ENCODE data around the gene MCFD2. TPM values are rescaled to one million over a fixed set of nuclear protein-coding genes. Genes with fewer than 3 reads are reported as not detected.

The MCFD2 gene
- total RNA-seq, 4 donors from 2014 or later = 88.1 to 118 (median 95.6) TPM

DNA sequence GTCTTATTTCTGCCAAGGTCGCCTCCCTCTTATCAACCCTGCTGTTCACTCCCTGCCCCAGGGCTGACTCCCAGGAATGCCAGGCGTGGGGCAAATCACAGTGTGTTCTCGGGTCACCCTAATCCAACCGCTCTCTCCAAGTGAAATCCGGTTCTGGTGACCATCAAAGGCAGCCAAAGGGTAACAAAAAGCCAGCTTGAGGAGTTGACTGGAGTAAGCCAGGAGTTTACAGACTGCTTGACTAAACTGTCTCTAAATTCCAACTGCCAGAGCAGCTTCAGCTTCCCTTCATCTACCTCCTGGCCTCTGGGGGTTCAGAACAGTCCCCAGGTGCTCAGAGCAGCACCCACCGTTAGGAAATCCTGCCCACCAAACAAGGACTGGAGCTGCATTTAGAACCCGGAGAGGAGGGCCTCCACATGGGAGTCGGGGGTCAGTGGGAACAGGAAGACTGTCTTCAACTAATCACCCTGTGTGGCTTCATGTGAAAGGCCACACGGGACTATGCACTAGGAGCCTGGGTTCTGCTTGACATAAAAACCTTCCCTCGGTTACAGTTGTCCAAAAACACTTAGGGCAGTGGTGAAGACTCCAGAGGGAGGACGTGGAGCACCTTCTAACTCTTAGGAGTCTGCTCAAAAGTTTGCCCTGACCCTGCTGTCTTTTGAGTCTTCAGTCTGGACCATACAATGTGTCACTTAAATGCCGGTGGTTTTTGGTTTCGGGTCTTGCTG, 24.2 kb upstream of the MCFD2 start:
- DNase-seq (ENCODE audit: low spot score) (no peak), ATAC-seq (ENCODE audit: low FRiP score) (no peak)
- TF ChIP-seq CTCF (IDR thresholded peaks at IDR 0.05) = no peak

GRCh38 chr2:46937471-46937901, 21.9 kb upstream of the MCFD2 start:
- no peak for TF ChIP-seq CTCF (IDR thresholded peaks at IDR 0.05)
- no peak for ATAC-seq (ENCODE audit: low FRiP score)
- DNase-seq (ENCODE audit: low spot score) = no peak

GRCh38 chr2:46936566-46936965, 21.0 kb upstream of the MCFD2 start:
- DNase-seq (ENCODE audit: low spot score) (no peak), ATAC-seq (ENCODE audit: low FRiP score) (no peak)
- no peak for TF ChIP-seq CTCF (IDR thresholded peaks at IDR 0.05)

DNA sequence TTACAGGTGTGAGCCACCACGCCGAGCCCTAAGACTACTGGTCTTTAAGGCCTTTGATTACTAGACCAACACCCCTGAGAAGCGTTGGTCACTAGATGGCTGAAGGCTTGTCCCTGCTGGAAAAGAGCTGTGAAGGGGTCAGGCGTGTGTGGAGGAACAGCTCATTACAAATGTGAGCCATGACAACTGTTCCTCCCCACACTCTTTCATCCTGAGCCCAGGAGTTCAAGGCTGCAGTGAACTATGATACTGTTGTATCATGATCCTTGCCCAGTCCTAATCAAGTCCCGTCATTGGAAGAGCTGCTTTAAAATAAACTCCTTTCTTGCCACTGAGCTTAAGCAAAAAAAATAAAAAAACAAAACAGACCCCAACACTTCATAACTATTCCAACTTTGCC, 19.5 kb upstream of the MCFD2 start:
- DNase-seq (ENCODE audit: low spot score) (no peak), ATAC-seq (ENCODE audit: low FRiP score) (no peak)
- TF ChIP-seq CTCF (IDR thresholded peaks at IDR 0.05) = no peak

DNA sequence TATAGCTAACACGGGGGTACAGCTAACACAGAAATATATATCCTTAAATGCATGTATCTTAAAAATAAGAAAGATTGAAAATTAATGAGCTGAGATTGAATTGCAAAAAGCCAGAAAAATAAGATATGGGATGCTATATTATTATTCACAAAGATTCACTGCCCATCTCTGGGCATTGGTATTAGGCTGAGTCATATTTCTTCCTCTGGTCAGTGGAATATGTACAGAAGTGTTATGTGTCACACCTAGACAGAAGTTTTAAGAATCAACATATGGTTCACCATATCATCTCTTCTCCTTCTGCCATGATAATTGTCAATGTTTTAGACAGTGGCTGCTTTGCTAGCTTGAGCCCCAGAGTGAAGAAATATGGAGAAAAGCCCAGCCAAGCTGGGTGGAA, 14.0 kb upstream of the MCFD2 start:
- TF ChIP-seq CTCF (IDR thresholded peaks at IDR 0.05) = no peak
- ATAC-seq (ENCODE audit: low FRiP score) = no peak

DNA sequence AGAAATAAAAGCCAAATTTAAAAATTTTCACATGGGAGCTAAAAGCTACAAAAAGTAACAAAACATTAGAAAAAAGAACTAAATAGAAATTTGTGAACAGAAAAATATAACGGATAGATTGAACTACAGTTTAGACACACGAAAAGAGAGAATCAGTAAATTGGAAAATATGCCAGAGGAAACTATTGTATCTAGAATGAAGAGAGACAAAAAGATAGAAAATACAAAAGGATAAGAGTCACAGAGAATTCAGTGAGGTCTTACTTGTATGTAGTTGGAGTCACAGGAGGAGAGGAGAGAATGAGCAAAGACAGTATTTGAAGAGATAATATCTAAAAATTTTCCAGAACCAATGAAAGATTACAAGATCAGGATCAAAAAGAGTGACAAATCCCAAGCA, 11.3 kb upstream of the MCFD2 start:
- DNase-seq (ENCODE audit: low spot score) (no peak), ATAC-seq (ENCODE audit: low FRiP score) (no peak)

More for the DNA sequence above, 14.0 kb upstream of the MCFD2 start:
- DNase-seq (ENCODE audit: low spot score) = no peak

More for the DNA sequence above, 11.3 kb upstream of the MCFD2 start:
- no peak for TF ChIP-seq CTCF (IDR thresholded peaks at IDR 0.05)
